ENCODE results near the gene C3orf22.

- TF ChIP-seq CTCF (conservative IDR thresholded peaks at IDR 0.05 in 1 of 2, IDR thresholded peaks at IDR 0.05 in 1 of 2; ENCODE audit: extremely low read depth in 1 of 2, insufficient read depth in 1 of 2, low read depth in 1 of 2, low read length in 2 of 2) = no peak
- TF ChIP-seq EZH2 (IDR thresholded peaks at IDR 0.05; ENCODE audit: borderline replicate concordance, low read length) = no peak
Measured at GRCh38 chr3:126530171-126531050, 28.3 kb downstream of the C3orf22 start.
